ENCODE results near the gene CFAP221. TPM values are rescaled to one million over a fixed set of nuclear protein-coding genes. Genes with fewer than 3 reads are reported as not detected.

The CFAP221 gene
- total RNA-seq, 2 donors from 2014 or later, result not detected

Other genes starting within 250 kb of the CFAP221 start
- gene C2orf76, start 177.6 kb upstream of the CFAP221 start, total RNA-seq, result 10 to 100 TPM in 1 of 2 donors, 1 to 10 TPM in 1; 9.6 to 11.7 TPM
- gene DBI, start 177.5 kb upstream of the CFAP221 start, total RNA-seq, result 100 to 1,000 TPM in 1 of 2 donors, 10 to 100 TPM in 1; 82.5 to 129 TPM
- gene TMEM37, start 112.6 kb upstream of the CFAP221 start, total RNA-seq, result not detected
- gene SCTR, start 20.0 kb upstream of the CFAP221 start, total RNA-seq, result not detected
- 10 to 100 TPM in 1 of 2 donors, 1 to 10 TPM in 1; 7.5 to 11.2 TPM for gene TMEM177, start 134.8 kb downstream of the CFAP221 start, total RNA-seq
- gene PTPN4, start 215.5 kb downstream of the CFAP221 start, total RNA-seq, result 10 to 100 TPM; 34.9 to 49.4 TPM